ENCODE measurements around the gene FTO. TPM values are rescaled to one million over a fixed set of nuclear protein-coding genes. Genes with fewer than 3 reads are reported as not detected.

Gene FTO
- total RNA-seq, 4 donors from 2014 or later = 125 to 182 (median 164) TPM

GRCh38 chr16:54199487-54200160, 495.7 kb downstream of the FTO start:
- H3K4me3 ChIP-seq (replicated peaks in 1 of 3) = no peak overlapping the region
- no peaks in the 10 kb centered on the region for H3K9me3 ChIP-seq
- TF ChIP-seq POLR2A (IDR thresholded peaks at IDR 0.05) = no peak
- intact Hi-C loops (cut with DNase I) = no loop called here
- WGBS, 2 donors = 64 to 72% methylated on average over 17 to 19 of the region's 19 CpGs
- no peak for DNase-seq
- H3K4me1 ChIP-seq = no peaks in the 10 kb centered on the region
- no peaks in the 10 kb centered on the region for H3K36me3 ChIP-seq
- no peak overlapping the region for H3K27ac ChIP-seq
- H3K27me3 ChIP-seq = no peaks in the 10 kb centered on the region

GRCh38 chr16:54200161-54200534, 496.2 kb downstream of the FTO start:
- no peaks in the 10 kb centered on the region for H3K4me1 ChIP-seq
- no peaks in the 10 kb centered on the region for H3K9me3 ChIP-seq
- TF ChIP-seq, protein P1, sequence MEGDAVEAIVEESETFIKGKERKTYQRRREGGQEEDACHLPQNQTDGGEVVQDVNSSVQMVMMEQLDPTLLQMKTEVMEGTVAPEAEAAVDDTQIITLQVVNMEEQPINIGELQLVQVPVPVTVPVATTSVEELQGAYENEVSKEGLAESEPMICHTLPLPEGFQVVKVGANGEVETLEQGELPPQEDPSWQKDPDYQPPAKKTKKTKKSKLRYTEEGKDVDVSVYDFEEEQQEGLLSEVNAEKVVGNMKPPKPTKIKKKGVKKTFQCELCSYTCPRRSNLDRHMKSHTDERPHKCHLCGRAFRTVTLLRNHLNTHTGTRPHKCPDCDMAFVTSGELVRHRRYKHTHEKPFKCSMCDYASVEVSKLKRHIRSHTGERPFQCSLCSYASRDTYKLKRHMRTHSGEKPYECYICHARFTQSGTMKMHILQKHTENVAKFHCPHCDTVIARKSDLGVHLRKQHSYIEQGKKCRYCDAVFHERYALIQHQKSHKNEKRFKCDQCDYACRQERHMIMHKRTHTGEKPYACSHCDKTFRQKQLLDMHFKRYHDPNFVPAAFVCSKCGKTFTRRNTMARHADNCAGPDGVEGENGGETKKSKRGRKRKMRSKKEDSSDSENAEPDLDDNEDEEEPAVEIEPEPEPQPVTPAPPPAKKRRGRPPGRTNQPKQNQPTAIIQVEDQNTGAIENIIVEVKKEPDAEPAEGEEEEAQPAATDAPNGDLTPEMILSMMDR (IDR thresholded peaks at IDR 0.05) = no peak
- TF ChIP-seq POLR2A (IDR thresholded peaks at IDR 0.05) = no peak
- no peak overlapping the region for H3K4me3 ChIP-seq (replicated peaks in 1 of 3)
- 92 to 100% methylated on average over 3 of the region's 3 CpGs for WGBS, 2 donors
- no peak for DNase-seq
- no peak overlapping the region for H3K27ac ChIP-seq
- H3K27me3 ChIP-seq = no peaks in the 10 kb centered on the region
- H3K36me3 ChIP-seq = no peaks in the 10 kb centered on the region
- intact Hi-C loops (cut with DNase I) = no loop called here

- TF ChIP-seq, protein P1 (IDR thresholded peaks at IDR 0.05) = no peak
- TF ChIP-seq POLR2A (IDR thresholded peaks at IDR 0.05) = no peak
- Histone ChIP-seq H3K4me3 (replicated peaks in 1 of 3) (no peak overlapping the region), H3K27ac (no peak overlapping the region), H3K9me3 (no peaks in the 10 kb centered on the region), H3K4me1 (no peaks in the 10 kb centered on the region), H3K27me3 (no peaks in the 10 kb centered on the region), H3K36me3 (no peaks in the 10 kb centered on the region)
- intact Hi-C loops (cut with DNase I) = no loop called here
- DNase-seq = no peak
- 77 to 86% methylated on average over 1 of the region's 1 CpG for WGBS, 2 donors
Measured at GRCh38 chr16:54200720-54201119, 496.8 kb downstream of the FTO start.

DNA sequence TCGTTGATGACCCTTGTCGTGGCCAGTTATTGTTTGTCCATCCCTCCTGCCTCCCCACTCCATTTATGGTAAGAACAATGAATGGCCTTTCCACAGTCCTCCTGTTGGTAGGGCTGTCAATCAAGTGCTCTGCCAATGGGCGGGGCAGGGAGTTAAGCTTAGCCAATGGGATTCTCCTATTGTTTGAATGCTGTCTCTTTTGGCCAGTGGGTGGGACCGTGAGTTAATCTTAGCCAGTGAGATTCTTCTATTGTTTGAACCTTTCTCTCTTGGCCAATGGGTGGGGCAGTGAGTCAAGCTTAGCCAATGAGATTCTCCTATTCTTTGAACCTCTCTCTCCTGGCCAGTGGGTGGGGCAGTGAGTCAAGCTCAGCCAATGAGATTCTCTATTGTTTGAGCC, 497.2 kb downstream of the FTO start:
- Histone ChIP-seq H3K9me3 (no peaks in the 10 kb centered on the region), H3K36me3 (no peaks in the 10 kb centered on the region), H3K27me3 (no peaks in the 10 kb centered on the region), H3K4me1 (no peaks in the 10 kb centered on the region), H3K27ac (no peak overlapping the region), H3K4me3 (replicated peaks in 1 of 3) (no peak overlapping the region)
- WGBS, 2 donors = 94 to 98% methylated on average over 4 of the region's 4 CpGs
- TF ChIP-seq, protein P1 (IDR thresholded peaks at IDR 0.05) = no peak
- no peak for TF ChIP-seq POLR2A (IDR thresholded peaks at IDR 0.05)
- DNase-seq = no peak
- intact Hi-C loops (cut with DNase I) = no loop called here

Small RNA genes within 50 kb of the gene (small RNA-seq; reads per million reads assigned to genes)
- gene AC007347.2 = not detected

Other genes with a start within 250 kb of the FTO start
- 10 to 100 TPM; 54.0 to 65.6 (median 61.8) TPM for gene AKTIP, start 200.9 kb upstream of the FTO start, total RNA-seq
- gene RPGRIP1L, start 297 bp upstream of the FTO start, total RNA-seq = 10 to 100 TPM in 2 of 4 donors, 1 to 10 TPM in 2; 7.3 to 14.5 (median 11.0) TPM

Measured in thyroid gland (tissue), 4 donors.